HG02623 (cell line): Measurements from ENCODE around the gene KCNA3.
"Not testable (repeated sequence)": the region's sequence is repeated elsewhere in the genome, so short reads cannot be mapped to it uniquely, and the experiment has no call there.

Experiments
- ATAC-seq: cut with Tn5 transposase; IDR thresholded peaks from one replicate; pipeline ENCODE4 v1.9.1; 2021; ENCODE audit warnings: moderate library complexity; ENCODE audit not compliant: unreplicated experiment

KCNA3 gene

GRCh38 chr1:110680036-110680735 lies 5.4 kb upstream of the KCNA3 start:
- ATAC-seq: no peak

- ATAC-seq: no peak
These were observed 2.8 kb upstream of the KCNA3 start for GRCh38 chr1:110677526-110677925.

- ATAC-seq: no peak
These were observed 2.2 kb upstream of the KCNA3 start for GRCh38 chr1:110676970-110677369.

- ATAC-seq: no peak
These were observed 486 bp upstream of the KCNA3 start for GRCh38 chr1:110675060-110675791.

GRCh38 chr1:110673805-110674336 lies 869 bp downstream of the KCNA3 start:
- no peak for ATAC-seq

- no peak for ATAC-seq
These were observed 1.5 kb downstream of the KCNA3 start for GRCh38 chr1:110673197-110673701.

GRCh38 chr1:110672753-110673108 lies 2.0 kb downstream of the KCNA3 start:
- ATAC-seq: peak; percentile 51

GRCh38 chr1:110672001-110672752 lies 2.6 kb downstream of the KCNA3 start:
- ATAC-seq: no peak

- no peak for ATAC-seq
These were observed 3.4 kb downstream of the KCNA3 start for GRCh38 chr1:110671361-110671760.

GRCh38 chr1:110668549-110668948 lies 6.2 kb downstream of the KCNA3 start:
- ATAC-seq: no peak

- no peak for ATAC-seq
These were observed 7.0 kb downstream of the KCNA3 start for GRCh38 chr1:110667776-110668175.

GRCh38 chr1:110663241-110663640 lies 11.5 kb downstream of the KCNA3 start:
- ATAC-seq: no peak

GRCh38 chr1:110659559-110659958 lies 15.2 kb downstream of the KCNA3 start:
- ATAC-seq: not testable (repeated sequence)

GRCh38 chr1:110657351-110657750 lies 17.4 kb downstream of the KCNA3 start:
- no peak for ATAC-seq

GRCh38 chr1:110650609-110651008 lies 24.1 kb downstream of the KCNA3 start:
- ATAC-seq: no peak

- ATAC-seq: no peak
These were observed 26.3 kb downstream of the KCNA3 start for GRCh38 chr1:110648417-110648816.

- no peak for ATAC-seq
These were observed 27.4 kb downstream of the KCNA3 start for GRCh38 chr1:110647254-110647891.

- no peak for ATAC-seq
These were observed 28.7 kb downstream of the KCNA3 start for GRCh38 chr1:110645821-110646735.

- no peak for ATAC-seq
These were observed 29.5 kb downstream of the KCNA3 start for GRCh38 chr1:110645211-110645610.
